HEK293 (cell line): ENCODE results near the gene SLC22A17.
A peak's percentile ranks its signal among the peaks of the same experiment; 100 is the strongest.

Experiments
- BCL11B ChIP-seq: fragments of 450-650 bp; formaldehyde crosslinking; IDR thresholded peaks from 2 replicates; pipeline ENCODE4 v1.5.1; 2016; ENCODE audit warnings: low read depth, missing biosample characterization, missing genetic modification characterization
- CTCF ChIP-seq: fragments of 450-650 bp; formaldehyde crosslinking; IDR thresholded peaks from 2 replicates; pipeline ENCODE4 v1.5.1; 2016; ENCODE audit warnings: missing biosample characterization, missing genetic modification characterization
- GFI1B ChIP-seq: fragments of 450-650 bp; formaldehyde crosslinking; IDR thresholded peaks from 2 replicates; pipeline ENCODE4 v1.5.1; 2016; ENCODE audit warnings: missing biosample characterization, missing genetic modification characterization
- GLIS2 ChIP-seq: fragments of 450-650 bp; formaldehyde crosslinking; IDR thresholded peaks from 2 replicates; pipeline ENCODE4 v1.5.1; 2016; ENCODE audit warnings: missing biosample characterization, missing genetic modification characterization
- KLF17 ChIP-seq: fragments of 450-650 bp; formaldehyde crosslinking; IDR thresholded peaks from 2 replicates; pipeline ENCODE4 v1.5.1; 2016; ENCODE audit warnings: missing biosample characterization, missing genetic modification characterization
- PATZ1 ChIP-seq: fragments of 450-650 bp; formaldehyde crosslinking; IDR thresholded peaks from 2 replicates; pipeline ENCODE4 v1.5.1; 2016; ENCODE audit warnings: missing biosample characterization, missing genetic modification characterization
- SP7 ChIP-seq: fragments of 450-650 bp; formaldehyde crosslinking; IDR thresholded peaks from 2 replicates; pipeline ENCODE4 v1.5.1; 2016; ENCODE audit warnings: missing biosample characterization, missing genetic modification characterization
- YY2 ChIP-seq: fragments of 450-650 bp; formaldehyde crosslinking; IDR thresholded peaks from 2 replicates; pipeline ENCODE4 v1.5.1; 2016; ENCODE audit warnings: missing biosample characterization, missing genetic modification characterization
- ZBTB11 ChIP-seq: fragments of 450-650 bp; formaldehyde crosslinking; conservative IDR thresholded peaks from 2 replicates; pipeline ENCODE4 v1.5.1; 2016; ENCODE audit warnings: low read depth, missing biosample characterization, missing genetic modification characterization
- ZBTB21 ChIP-seq: fragments of 450-650 bp; formaldehyde crosslinking; IDR thresholded peaks from 2 replicates; pipeline ENCODE4 v1.5.1; 2017; ENCODE audit warnings: missing biosample characterization, missing genetic modification characterization
- ZBTB48 ChIP-seq: fragments of 450-650 bp; formaldehyde crosslinking; IDR thresholded peaks from 2 replicates; pipeline ENCODE4 v1.5.1; 2016; ENCODE audit warnings: missing biosample characterization, missing genetic modification characterization
- ZNF214 ChIP-seq: fragments of 450-650 bp; formaldehyde crosslinking; IDR thresholded peaks from 2 replicates; pipeline ENCODE4 v1.5.1; 2017; ENCODE audit warnings: missing biosample characterization, mild to moderate bottlenecking, missing genetic modification characterization, borderline replicate concordance
- ZNF24 ChIP-seq: fragments of 450-650 bp; formaldehyde crosslinking; IDR thresholded peaks from 2 replicates; pipeline ENCODE4 v1.5.1; 2016; ENCODE audit warnings: missing biosample characterization, missing genetic modification characterization
- ZNF266 ChIP-seq: fragments of 450-650 bp; formaldehyde crosslinking; IDR thresholded peaks from 2 replicates; pipeline ENCODE4 v1.5.1; 2016; ENCODE audit warnings: missing biosample characterization, missing genetic modification characterization, low read depth
- ZNF341 ChIP-seq: fragments of 450-650 bp; formaldehyde crosslinking; IDR thresholded peaks from 2 replicates; pipeline ENCODE4; 2016; ENCODE audit warnings: low read depth, missing biosample characterization, missing genetic modification characterization
- ZNF366 ChIP-seq: fragments of 450-650 bp; formaldehyde crosslinking; conservative IDR thresholded peaks from 2 replicates; pipeline ENCODE4 v1.5.1; 2016; ENCODE audit warnings: missing biosample characterization, missing genetic modification characterization
- ZNF391 ChIP-seq: fragments of 450-650 bp; formaldehyde crosslinking; IDR thresholded peaks from 2 replicates; pipeline ENCODE4 v1.5.1; 2016; ENCODE audit warnings: low read depth, missing biosample characterization, missing genetic modification characterization, borderline replicate concordance
- ZNF449 ChIP-seq: fragments of 450-650 bp; formaldehyde crosslinking; IDR thresholded peaks from 2 replicates; pipeline ENCODE4 v1.5.1; 2017; ENCODE audit warnings: missing biosample characterization, mild to moderate bottlenecking, missing genetic modification characterization, moderate library complexity
- ZNF501 ChIP-seq: fragments of 450-650 bp; formaldehyde crosslinking; IDR thresholded peaks from 2 replicates; pipeline ENCODE4 v1.5.1; 2016; ENCODE audit warnings: missing biosample characterization, missing genetic modification characterization
- ZNF571 ChIP-seq: fragments of 450-650 bp; formaldehyde crosslinking; IDR thresholded peaks from 2 replicates; pipeline ENCODE4 v1.5.0; 2017; ENCODE audit warnings: missing biosample characterization, missing genetic modification characterization
- ZNF639 ChIP-seq: fragments of 450-650 bp; formaldehyde crosslinking; IDR thresholded peaks from 2 replicates; pipeline ENCODE4 v1.5.1; 2016; ENCODE audit warnings: missing biosample characterization, missing genetic modification characterization
- ZNF768 ChIP-seq: fragments of 450-650 bp; formaldehyde crosslinking; IDR thresholded peaks from 2 replicates; pipeline ENCODE4 v1.5.1; 2018; ENCODE audit warnings: missing biosample characterization, mild to moderate bottlenecking, missing genetic modification characterization
- ZNF830 ChIP-seq: fragments of 450-650 bp; IDR thresholded peaks from 2 replicates; pipeline ENCODE4 v1.5.0; 2018; ENCODE audit warnings: missing biosample characterization, missing genetic modification characterization, low read depth, mild to moderate bottlenecking, moderate library complexity
- ZSCAN16 ChIP-seq: fragments of 450-650 bp; formaldehyde crosslinking; IDR thresholded peaks from 2 replicates; pipeline ENCODE4 v1.5.1; 2016; ENCODE audit warnings: missing biosample characterization, missing genetic modification characterization
- ZSCAN30 ChIP-seq: fragments of 450-650 bp; IDR thresholded peaks from 2 replicates; pipeline ENCODE4 v1.5.1; 2018; ENCODE audit warnings: missing biosample characterization, mild to moderate bottlenecking, missing genetic modification characterization, moderate library complexity
- ZXDB ChIP-seq: fragments of 450-650 bp; formaldehyde crosslinking; IDR thresholded peaks from 2 replicates; pipeline ENCODE4 v1.5.1; 2016; ENCODE audit warnings: missing biosample characterization, missing genetic modification characterization

The SLC22A17 gene

GRCh38 chr14:23320584-23321571, 31.8 kb downstream of the SLC22A17 start, which contains the start of gene PABPN1 (continued):
- TF ChIP-seq ZNF830 (tag by site-specific recombination): no peak
- TF ChIP-seq ZNF341: peak; percentile 39
- peak; percentile 98 for TF ChIP-seq ZBTB21 (tag by site-specific recombination)
- TF ChIP-seq ZNF391 (tag by site-specific recombination): peak; percentile 52; the same call in 1 of the 2 replicates
- TF ChIP-seq ZXDB (tag by site-specific recombination): peak; percentile 80; the same call in 1 of the 2 replicates
- TF ChIP-seq ZNF571 (tag by site-specific recombination): no peak
- no peak for TF ChIP-seq GFI1B (tag by site-specific recombination)
- TF ChIP-seq ZNF366 (tag by site-specific recombination): peak; percentile 42
- TF ChIP-seq ZNF501: no peak; the same call in 1 of the 2 replicates
- peak; percentile 79; the same call in 1 of the 2 replicates for TF ChIP-seq ZNF266
- 0 out of 2 replicates have a peak, but pooled peaks have one; percentile 40 for TF ChIP-seq ZNF449 (tag by site-specific recombination)
- peak; percentile 78 for TF ChIP-seq ZNF639 (tag by site-specific recombination)
- peak; percentile 75 for TF ChIP-seq PATZ1 (tag by site-specific recombination)
- 0 out of 2 replicates have a peak, but pooled peaks have one; percentile 38 for TF ChIP-seq ZBTB48
- no peak for TF ChIP-seq ZNF768 (tag by site-specific recombination)
- peak; percentile 80; the same call in 1 of the 2 replicates for TF ChIP-seq ZSCAN30 (tag by site-specific recombination)
- no peak for TF ChIP-seq ZSCAN16 (tag by site-specific recombination)
- TF ChIP-seq BCL11B (tag by site-specific recombination): 0 out of 2 replicates have a peak, but pooled peaks have one; percentile 33
- peak; percentile 61 for TF ChIP-seq YY2 (tag by site-specific recombination)
- TF ChIP-seq ZNF214 (tag by site-specific recombination): no peak
- peak; percentile 60 for TF ChIP-seq SP7 (tag by site-specific recombination)
- TF ChIP-seq CTCF (tag by site-specific recombination): no peak
- TF ChIP-seq GLIS2 (tag by site-specific recombination): peak; percentile 24; the same call in 1 of the 2 replicates
- peak; percentile 45; the same call in 1 of the 2 replicates for TF ChIP-seq ZBTB11 (tag by site-specific recombination)
- peak; percentile 80; the same call in 1 of the 2 replicates for TF ChIP-seq ZNF24 (tag by site-specific recombination)
- peak; percentile 35 for TF ChIP-seq KLF17 (tag by site-specific recombination)
